Measurements from ENCODE around the gene NRCAM. TPM values are rescaled to one million over a fixed set of nuclear protein-coding genes. Genes with fewer than 3 reads are reported as not detected.

The NRCAM gene
- total and polyA plus RNA-seq, 2 donors = 4.7 to 13.9 TPM

- Histone ChIP-seq H3K4me1 (ENCODE audit: control insufficient read depth in 2 of 2, insufficient read depth in 2 of 2, low read length in 2 of 2) (no peaks in the 10 kb centered on the region), H3K4me3 (ENCODE audit: low read length in 2 of 2) (no peak overlapping the region), H3K36me3 (ENCODE audit: control insufficient read depth in 2 of 2, insufficient read depth in 2 of 2, low read length in 1 of 2) (no peaks in the 10 kb centered on the region), H3K27me3 (ENCODE audit: control insufficient read depth in 2 of 2, insufficient read depth in 1 of 2, low read length in 1 of 2) (no peaks in the 10 kb centered on the region), H3K9me3 (ENCODE audit: control insufficient read depth in 2 of 2, insufficient read depth in 1 of 2, low read length in 1 of 2) (no peaks in the 10 kb centered on the region), H3K27ac (ENCODE audit: low read depth in 1 of 2, low read length in 1 of 2) (no peak overlapping the region)
- no peak for DNase-seq (ENCODE audit: low read depth in 6 of 9, low spot score in 9 of 9)
- WGBS = 92% methylated on average over 2 of the region's 2 CpGs
Measured at GRCh38 chr7:108308903-108309302, 147.3 kb downstream of the NRCAM start.

GRCh38 chr7:108308276-108308675, 148.0 kb downstream of the NRCAM start:
- WGBS = 97% methylated on average over 3 of the region's 3 CpGs
- no peak for DNase-seq (ENCODE audit: low read depth in 6 of 9, low spot score in 9 of 9)
- no peak overlapping the region for H3K27ac ChIP-seq (ENCODE audit: low read depth in 1 of 2, low read length in 1 of 2)
- H3K36me3 ChIP-seq (ENCODE audit: control insufficient read depth in 2 of 2, insufficient read depth in 2 of 2, low read length in 1 of 2) = no peaks in the 10 kb centered on the region
- H3K9me3 ChIP-seq (ENCODE audit: control insufficient read depth in 2 of 2, insufficient read depth in 1 of 2, low read length in 1 of 2) = no peaks in the 10 kb centered on the region
- no peak overlapping the region for H3K4me3 ChIP-seq (ENCODE audit: low read length in 2 of 2)
- no peaks in the 10 kb centered on the region for H3K27me3 ChIP-seq (ENCODE audit: control insufficient read depth in 2 of 2, insufficient read depth in 1 of 2, low read length in 1 of 2)
- H3K4me1 ChIP-seq (ENCODE audit: control insufficient read depth in 2 of 2, insufficient read depth in 2 of 2, low read length in 2 of 2) = no peaks in the 10 kb centered on the region

- WGBS = 79% methylated on average over 2 of the region's 2 CpGs
- Histone ChIP-seq H3K4me3 (ENCODE audit: low read length in 2 of 2) (no peak overlapping the region), H3K27ac (ENCODE audit: low read depth in 1 of 2, low read length in 1 of 2) (no peak overlapping the region), H3K9me3 (ENCODE audit: control insufficient read depth in 2 of 2, insufficient read depth in 1 of 2, low read length in 1 of 2) (no peaks in the 10 kb centered on the region), H3K27me3 (ENCODE audit: control insufficient read depth in 2 of 2, insufficient read depth in 1 of 2, low read length in 1 of 2) (no peaks in the 10 kb centered on the region), H3K36me3 (ENCODE audit: control insufficient read depth in 2 of 2, insufficient read depth in 2 of 2, low read length in 1 of 2) (no peaks in the 10 kb centered on the region), H3K4me1 (ENCODE audit: control insufficient read depth in 2 of 2, insufficient read depth in 2 of 2, low read length in 2 of 2) (no peaks in the 10 kb centered on the region)
- DNase-seq (ENCODE audit: low read depth in 6 of 9, low spot score in 9 of 9) = no peak
Measured at GRCh38 chr7:108307595-108307994, 148.6 kb downstream of the NRCAM start.

GRCh38 chr7:108307194-108307593, 149.0 kb downstream of the NRCAM start:
- no peaks in the 10 kb centered on the region for H3K4me1 ChIP-seq (ENCODE audit: control insufficient read depth in 2 of 2, insufficient read depth in 2 of 2, low read length in 2 of 2)
- H3K36me3 ChIP-seq (ENCODE audit: control insufficient read depth in 2 of 2, insufficient read depth in 2 of 2, low read length in 1 of 2) = no peaks in the 10 kb centered on the region
- no peak overlapping the region for H3K4me3 ChIP-seq (ENCODE audit: low read length in 2 of 2)
- no peaks in the 10 kb centered on the region for H3K9me3 ChIP-seq (ENCODE audit: control insufficient read depth in 2 of 2, insufficient read depth in 1 of 2, low read length in 1 of 2)
- 91% methylated on average over 6 of the region's 6 CpGs for WGBS
- no peak for DNase-seq (ENCODE audit: low read depth in 6 of 9, low spot score in 9 of 9)
- H3K27ac ChIP-seq (ENCODE audit: low read depth in 1 of 2, low read length in 1 of 2) = no peak overlapping the region
- no peaks in the 10 kb centered on the region for H3K27me3 ChIP-seq (ENCODE audit: control insufficient read depth in 2 of 2, insufficient read depth in 1 of 2, low read length in 1 of 2)

DNA sequence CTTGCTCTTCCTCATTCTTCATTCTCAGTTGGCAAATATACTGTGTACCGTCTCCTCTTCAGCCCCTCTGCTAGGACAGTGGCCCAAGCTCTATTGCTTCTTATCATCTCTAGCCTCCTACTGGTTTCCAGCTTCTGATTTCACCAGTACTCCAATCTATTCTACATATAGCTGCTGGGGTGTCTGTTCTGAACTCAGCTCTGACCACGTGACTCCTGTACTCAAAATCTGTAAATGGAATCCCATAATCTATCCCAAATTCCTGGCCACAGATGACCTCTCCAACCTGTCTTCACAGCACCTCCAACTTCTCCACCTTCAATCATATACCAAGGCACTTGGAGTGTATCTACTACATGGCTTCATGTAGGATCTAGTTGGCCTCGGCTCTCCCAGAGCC, 152.9 kb downstream of the NRCAM start:
- no peaks in the 10 kb centered on the region for H3K27me3 ChIP-seq (ENCODE audit: control insufficient read depth in 2 of 2, insufficient read depth in 1 of 2, low read length in 1 of 2)
- H3K9me3 ChIP-seq (ENCODE audit: control insufficient read depth in 2 of 2, insufficient read depth in 1 of 2, low read length in 1 of 2) = no peaks in the 10 kb centered on the region
- no peaks in the 10 kb centered on the region for H3K36me3 ChIP-seq (ENCODE audit: control insufficient read depth in 2 of 2, insufficient read depth in 2 of 2, low read length in 1 of 2)
- DNase-seq (ENCODE audit: low read depth in 6 of 9, low spot score in 9 of 9) = no peak
- H3K27ac ChIP-seq (ENCODE audit: low read depth in 1 of 2, low read length in 1 of 2) = no peak overlapping the region
- H3K4me3 ChIP-seq (ENCODE audit: low read length in 2 of 2) = no peak overlapping the region
- WGBS = 97% methylated on average over 3 of the region's 3 CpGs
- H3K4me1 ChIP-seq (ENCODE audit: control insufficient read depth in 2 of 2, insufficient read depth in 2 of 2, low read length in 2 of 2) = no peaks in the 10 kb centered on the region

DNA sequence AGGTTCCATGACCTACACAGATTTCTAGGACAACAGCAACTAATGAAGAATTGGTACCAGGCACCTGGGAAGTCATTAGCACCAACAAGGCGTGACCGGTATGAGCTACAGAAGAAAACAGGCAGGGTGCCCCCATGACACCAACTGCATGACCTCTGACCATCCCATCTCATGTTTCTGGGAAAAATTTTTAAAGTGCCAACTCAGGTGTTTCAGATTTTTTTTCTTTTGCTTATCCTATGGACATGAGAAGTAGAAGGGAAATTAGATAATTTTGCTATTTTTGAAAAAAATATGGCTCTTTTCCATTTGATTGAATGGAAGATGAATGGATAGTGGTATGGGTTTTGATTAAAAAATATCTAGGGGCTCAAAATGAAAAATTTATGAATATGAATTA, 154.8 kb downstream of the NRCAM start:
- H3K36me3 ChIP-seq (ENCODE audit: control insufficient read depth in 2 of 2, insufficient read depth in 2 of 2, low read length in 1 of 2) = no peaks in the 10 kb centered on the region
- H3K4me3 ChIP-seq (ENCODE audit: low read length in 2 of 2) = no peak overlapping the region
- H3K27ac ChIP-seq (ENCODE audit: low read depth in 1 of 2, low read length in 1 of 2) = no peak overlapping the region
- no peak for DNase-seq (ENCODE audit: low read depth in 6 of 9, low spot score in 9 of 9)
- WGBS = 95% methylated on average over 2 of the region's 2 CpGs
- no peaks in the 10 kb centered on the region for H3K4me1 ChIP-seq (ENCODE audit: control insufficient read depth in 2 of 2, insufficient read depth in 2 of 2, low read length in 2 of 2)
- no peaks in the 10 kb centered on the region for H3K9me3 ChIP-seq (ENCODE audit: control insufficient read depth in 2 of 2, insufficient read depth in 1 of 2, low read length in 1 of 2)
- H3K27me3 ChIP-seq (ENCODE audit: control insufficient read depth in 2 of 2, insufficient read depth in 1 of 2, low read length in 1 of 2) = no peaks in the 10 kb centered on the region

GRCh38 chr7:108299251-108299973, 156.8 kb downstream of the NRCAM start:
- Histone ChIP-seq H3K4me1 (ENCODE audit: control insufficient read depth in 2 of 2, insufficient read depth in 2 of 2, low read length in 2 of 2) (no peaks in the 10 kb centered on the region), H3K4me3 (ENCODE audit: low read length in 2 of 2) (no peak overlapping the region), H3K36me3 (ENCODE audit: control insufficient read depth in 2 of 2, insufficient read depth in 2 of 2, low read length in 1 of 2) (no peaks in the 10 kb centered on the region), H3K9me3 (ENCODE audit: control insufficient read depth in 2 of 2, insufficient read depth in 1 of 2, low read length in 1 of 2) (no peaks in the 10 kb centered on the region), H3K27me3 (ENCODE audit: control insufficient read depth in 2 of 2, insufficient read depth in 1 of 2, low read length in 1 of 2) (no peaks in the 10 kb centered on the region), H3K27ac (ENCODE audit: low read depth in 1 of 2, low read length in 1 of 2) (no peak overlapping the region)
- no peak for DNase-seq (ENCODE audit: low read depth in 6 of 9, low spot score in 9 of 9)
- WGBS = 84% methylated on average over 8 of the region's 8 CpGs

- H3K4me3 ChIP-seq (ENCODE audit: low read length in 2 of 2) = no peak overlapping the region
- WGBS = 92% methylated on average over 3 of the region's 3 CpGs
- H3K27ac ChIP-seq (ENCODE audit: low read depth in 1 of 2, low read length in 1 of 2) = no peak overlapping the region
- no peaks in the 10 kb centered on the region for H3K36me3 ChIP-seq (ENCODE audit: control insufficient read depth in 2 of 2, insufficient read depth in 2 of 2, low read length in 1 of 2)
- no peaks in the 10 kb centered on the region for H3K9me3 ChIP-seq (ENCODE audit: control insufficient read depth in 2 of 2, insufficient read depth in 1 of 2, low read length in 1 of 2)
- DNase-seq (ENCODE audit: low read depth in 6 of 9, low spot score in 9 of 9) = no peak
- H3K27me3 ChIP-seq (ENCODE audit: control insufficient read depth in 2 of 2, insufficient read depth in 1 of 2, low read length in 1 of 2) = no peaks in the 10 kb centered on the region
- no peaks in the 10 kb centered on the region for H3K4me1 ChIP-seq (ENCODE audit: control insufficient read depth in 2 of 2, insufficient read depth in 2 of 2, low read length in 2 of 2)
Measured at GRCh38 chr7:108296911-108297310, 159.3 kb downstream of the NRCAM start.

GRCh38 chr7:108294595-108294994, 161.6 kb downstream of the NRCAM start:
- Histone ChIP-seq H3K27ac (ENCODE audit: low read depth in 1 of 2, low read length in 1 of 2) (no peak overlapping the region), H3K4me1 (ENCODE audit: control insufficient read depth in 2 of 2, insufficient read depth in 2 of 2, low read length in 2 of 2) (no peaks in the 10 kb centered on the region), H3K36me3 (ENCODE audit: control insufficient read depth in 2 of 2, insufficient read depth in 2 of 2, low read length in 1 of 2) (no peaks in the 10 kb centered on the region), H3K27me3 (ENCODE audit: control insufficient read depth in 2 of 2, insufficient read depth in 1 of 2, low read length in 1 of 2) (no peaks in the 10 kb centered on the region), H3K4me3 (ENCODE audit: low read length in 2 of 2) (no peak overlapping the region), H3K9me3 (ENCODE audit: control insufficient read depth in 2 of 2, insufficient read depth in 1 of 2, low read length in 1 of 2) (no peaks in the 10 kb centered on the region)
- DNase-seq (ENCODE audit: low read depth in 6 of 9, low spot score in 9 of 9) = no peak
- 15% methylated on average over 4 of the region's 4 CpGs for WGBS
